Hippocampal formation (tissue), 2 donors: Measurements from ENCODE around the gene PDZD4.

Experiments used
- DNase-seq, 2 donors: peaks; one replicate each; lab custom pipeline; 2025; lab: John Stamatoyannopoulos, UW

The PDZD4 gene

DNA sequence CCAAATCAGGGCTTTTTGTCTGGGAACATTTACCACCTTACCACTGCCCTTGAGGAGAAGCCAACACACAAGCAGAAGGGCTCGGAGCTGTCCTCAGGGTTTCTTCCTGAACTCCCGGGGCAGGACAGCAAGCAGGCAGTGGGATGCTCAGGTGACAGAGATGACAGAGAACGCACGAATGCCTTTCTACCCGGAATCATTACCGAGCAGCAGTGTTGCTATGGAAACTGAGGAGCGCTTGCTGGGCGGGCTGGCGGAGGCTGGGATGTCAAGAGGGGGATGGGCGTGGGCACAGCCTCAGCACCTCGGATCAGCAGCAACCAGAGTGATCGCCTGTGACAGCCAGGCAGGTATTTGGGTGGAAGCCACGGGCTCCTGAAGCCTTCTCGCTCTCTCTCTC lies 18.1 kb downstream of the PDZD4 start:
- DNase-seq, result no peak

DNA sequence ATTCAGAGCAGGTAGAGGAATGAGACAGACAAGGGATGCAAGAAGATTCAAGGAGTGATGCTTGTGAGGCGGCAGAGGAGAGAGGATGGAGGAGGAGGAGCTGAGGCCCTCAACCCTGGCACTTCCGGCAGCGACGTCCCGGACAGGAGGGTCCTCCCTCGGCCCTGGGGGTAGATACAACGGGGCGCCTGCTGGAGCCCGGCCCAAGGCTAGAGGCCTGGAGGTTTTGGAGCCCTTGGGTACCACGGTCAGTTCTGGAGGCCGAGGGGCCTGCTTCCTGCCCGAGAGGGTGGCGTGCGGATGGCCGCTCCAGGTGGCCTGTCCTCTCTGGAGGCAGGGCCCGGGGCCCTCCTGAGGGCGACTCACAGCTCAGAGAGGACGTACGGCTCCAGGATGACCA lies 22.4 kb downstream of the PDZD4 start:
- no peak for DNase-seq

DNA sequence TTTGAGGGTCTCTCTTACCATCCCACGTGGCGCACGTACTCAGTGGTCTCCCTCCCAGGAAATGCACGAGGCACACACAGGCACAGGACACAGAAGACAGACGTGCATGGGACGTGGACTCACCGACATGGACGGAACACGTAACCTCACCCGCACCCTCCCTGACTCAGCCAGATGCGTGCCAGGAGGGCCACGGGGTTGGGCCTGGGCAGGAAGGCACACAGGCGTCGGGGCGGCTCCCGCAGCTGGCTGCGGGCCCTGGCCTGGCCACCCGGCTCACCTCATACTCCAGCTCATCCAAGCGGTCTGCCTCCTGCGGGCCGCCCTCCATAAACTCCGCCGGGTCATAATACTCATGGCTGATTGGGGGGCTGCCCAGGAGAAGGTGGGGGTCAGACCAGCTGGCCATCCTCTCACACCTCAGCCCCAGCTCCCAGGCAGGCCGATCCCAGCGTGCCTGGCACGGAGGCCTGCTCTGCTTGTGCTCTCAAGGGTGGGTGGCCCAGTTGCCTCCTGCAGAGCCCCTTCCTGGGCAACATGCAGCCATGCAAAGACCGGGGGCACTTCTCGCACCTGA lies 23.3 kb downstream of the PDZD4 start:
- no peak for DNase-seq

- DNase-seq, result no peak
Measured at GRCh38 chrX:153805436-153805835, 24.9 kb downstream of the PDZD4 start.

DNA sequence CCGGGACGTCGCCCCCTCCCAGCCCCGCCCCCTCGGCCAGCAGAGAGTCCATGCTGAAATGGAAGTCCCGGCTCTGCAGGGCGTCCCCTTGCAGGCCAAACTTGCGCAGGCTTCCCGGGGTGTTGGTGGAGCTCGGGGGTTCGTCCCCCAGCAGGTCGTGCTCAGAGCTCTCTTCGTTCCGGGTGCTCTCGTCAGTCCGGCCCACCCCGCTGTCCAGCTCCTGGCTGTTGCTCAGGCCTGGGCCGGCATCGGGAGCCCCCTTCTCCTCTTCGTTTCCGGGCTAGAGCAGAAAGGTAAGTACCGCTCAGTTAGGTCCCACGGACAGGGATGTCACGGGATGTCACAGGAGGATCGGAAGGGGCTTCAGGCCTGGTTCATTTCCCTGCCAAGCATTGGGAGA lies 25.7 kb downstream of the PDZD4 start:
- DNase-seq, result no peak

- no peak for DNase-seq
Measured at GRCh38 chrX:153804100-153804595, 26.2 kb downstream of the PDZD4 start.

DNA sequence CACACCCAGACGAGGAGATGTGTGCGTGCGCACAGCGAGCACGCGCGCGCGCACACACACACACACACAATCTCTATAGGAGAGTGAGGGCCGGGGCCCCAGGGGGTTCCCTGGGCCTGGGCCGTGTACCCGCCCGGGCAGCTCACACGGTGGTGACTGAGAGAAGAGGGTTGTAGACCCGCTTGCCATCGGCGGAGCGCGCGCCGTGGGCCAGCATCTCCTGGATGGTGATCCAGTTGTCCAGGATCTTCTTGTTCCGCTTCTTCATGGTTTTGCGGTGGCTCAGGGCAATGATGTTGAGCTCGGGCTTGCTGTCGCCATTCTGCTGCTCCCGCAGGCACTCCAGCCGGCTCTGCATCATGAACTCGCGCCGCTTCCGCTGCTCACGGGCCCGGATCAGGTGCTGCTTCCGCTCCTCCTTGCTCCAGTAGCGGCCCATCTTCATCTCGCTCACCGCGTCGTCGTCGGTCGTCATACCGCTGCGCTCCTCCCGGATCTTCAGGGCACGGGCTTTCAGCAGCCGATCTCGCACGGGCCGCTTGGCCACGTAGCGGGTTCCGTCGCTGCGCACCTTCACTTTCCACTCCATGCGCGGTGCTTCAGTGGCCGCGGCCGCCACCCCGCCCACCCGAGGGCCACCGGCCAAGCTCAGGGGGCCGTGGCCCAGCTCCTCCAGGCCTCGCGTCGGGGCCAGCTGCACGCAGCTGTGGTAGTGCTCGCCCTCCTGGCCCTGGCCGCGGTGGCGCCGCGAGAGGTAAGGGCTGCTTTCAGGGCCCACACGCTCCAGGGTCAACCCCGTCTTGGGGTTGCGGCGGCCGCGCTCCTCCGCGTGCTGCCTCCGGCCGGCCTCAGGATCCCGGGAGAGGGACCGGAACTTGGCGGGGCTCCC lies 26.9 kb downstream of the PDZD4 start:
- no peak for DNase-seq

GRCh38 chrX:153802513-153803045 lies 27.8 kb downstream of the PDZD4 start:
- no peak for DNase-seq

DNA sequence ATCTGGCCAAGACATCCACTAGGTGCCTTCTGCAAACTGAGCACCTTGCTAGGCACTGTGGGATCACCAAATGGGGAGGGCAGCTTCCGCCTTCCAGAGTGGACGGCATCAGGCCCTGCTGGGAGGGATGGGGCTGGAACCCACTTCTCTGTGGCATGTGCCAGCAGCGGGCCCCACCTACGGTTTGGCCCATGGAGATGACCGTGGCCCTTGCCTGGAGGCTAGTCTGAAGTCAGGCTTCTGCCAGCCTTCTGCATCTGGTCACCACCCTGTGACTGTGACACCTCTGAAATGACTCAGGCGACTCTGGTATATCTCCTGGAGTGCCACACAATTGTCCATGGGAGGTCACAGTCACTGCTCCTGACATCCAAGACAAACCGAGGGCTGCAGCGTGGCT lies 28.7 kb downstream of the PDZD4 start:
- DNase-seq, result no peak

DNA sequence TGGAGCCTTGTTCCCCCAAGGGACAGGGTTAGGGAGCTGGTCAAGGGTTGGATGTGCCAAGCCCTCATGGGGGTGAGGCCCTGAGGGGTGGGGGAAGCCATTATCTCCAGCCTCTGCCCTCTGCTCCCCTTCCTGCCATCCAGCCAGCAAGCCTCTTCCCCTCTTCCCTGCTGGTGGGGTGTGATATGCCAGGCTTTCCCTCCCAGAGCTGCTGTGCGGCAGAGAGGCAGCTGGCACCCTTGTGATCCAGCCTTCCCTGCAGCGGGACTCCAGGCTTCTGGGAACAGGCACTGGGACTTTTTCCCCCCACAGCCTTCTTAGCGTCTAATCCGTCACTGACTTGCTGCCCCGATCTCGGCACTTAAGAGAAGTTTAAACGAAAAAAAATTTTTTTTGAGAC lies 29.6 kb downstream of the PDZD4 start:
- no peak for DNase-seq

- DNase-seq, result no peak
Measured at GRCh38 chrX:153800177-153800722, 30.1 kb downstream of the PDZD4 start.

DNA sequence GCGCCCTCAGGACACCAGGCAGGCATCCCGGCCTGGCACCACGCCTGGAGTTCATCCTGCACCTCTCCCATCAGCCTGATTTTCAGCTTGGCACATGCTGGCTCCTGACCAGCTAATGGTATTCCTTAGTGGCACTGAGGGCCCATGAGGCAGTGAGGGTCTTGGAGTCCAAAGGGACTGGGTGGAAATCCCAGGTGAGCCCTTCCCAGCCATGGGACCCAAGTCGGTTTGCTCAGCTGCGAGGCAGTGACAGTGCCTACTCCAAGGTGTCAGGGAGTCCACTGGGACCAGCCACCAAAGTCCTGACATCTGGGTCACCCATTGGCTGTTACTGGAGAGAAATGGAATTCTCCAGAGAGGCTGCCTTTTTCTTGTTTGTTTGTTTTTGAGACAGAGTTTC lies 31.0 kb downstream of the PDZD4 start:
- no peak for DNase-seq

DNA sequence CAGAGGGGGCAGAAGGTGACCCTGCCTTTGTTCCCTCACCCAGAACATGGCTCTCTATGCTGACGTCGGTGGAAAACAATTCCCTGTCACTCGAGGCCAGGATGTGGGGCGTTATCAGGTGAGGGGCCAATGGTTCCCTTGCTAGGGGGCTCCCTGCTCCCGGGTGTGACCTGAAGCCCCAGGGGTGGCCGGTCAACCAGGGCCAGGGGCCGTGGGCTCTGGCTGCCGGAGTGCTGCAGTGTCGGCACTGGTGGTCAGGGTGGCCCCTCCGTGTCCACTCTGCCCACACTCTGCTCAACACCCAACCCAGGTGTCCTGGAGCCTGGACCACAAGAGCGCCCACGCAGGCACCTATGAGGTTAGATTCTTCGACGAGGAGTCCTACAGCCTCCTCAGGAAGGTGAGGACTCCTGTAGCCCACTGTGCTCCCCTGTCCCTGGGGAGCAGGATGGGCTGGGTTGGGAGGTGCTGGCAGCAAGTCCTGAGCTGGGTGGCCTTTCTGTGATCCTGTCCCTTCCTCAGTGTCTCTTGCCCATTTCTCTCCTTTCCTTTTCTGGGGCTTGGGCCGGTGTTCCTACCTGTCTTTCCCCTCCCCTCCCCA lies 32.8 kb downstream of the PDZD4 start:
- DNase-seq, result no peak

- DNase-seq, result no peak
Measured at GRCh38 chrX:153794897-153795816, 35.2 kb downstream of the PDZD4 start.

- DNase-seq, result peak; percentile 84 to 92
Measured at GRCh38 chrX:153794018-153794896, 36.1 kb downstream of the PDZD4 start, which contains the start of the genes IDH3G and SSR4. Gene IDH3G, minus strand, starts transcription at chrX:153794375. Its CDS starts 49 bp downstream, at chrX:153794326. Gene SSR4, plus strand, starts transcription at chrX:153794668. Its CDS starts 20 bp downstream, at chrX:153794688.

DNA sequence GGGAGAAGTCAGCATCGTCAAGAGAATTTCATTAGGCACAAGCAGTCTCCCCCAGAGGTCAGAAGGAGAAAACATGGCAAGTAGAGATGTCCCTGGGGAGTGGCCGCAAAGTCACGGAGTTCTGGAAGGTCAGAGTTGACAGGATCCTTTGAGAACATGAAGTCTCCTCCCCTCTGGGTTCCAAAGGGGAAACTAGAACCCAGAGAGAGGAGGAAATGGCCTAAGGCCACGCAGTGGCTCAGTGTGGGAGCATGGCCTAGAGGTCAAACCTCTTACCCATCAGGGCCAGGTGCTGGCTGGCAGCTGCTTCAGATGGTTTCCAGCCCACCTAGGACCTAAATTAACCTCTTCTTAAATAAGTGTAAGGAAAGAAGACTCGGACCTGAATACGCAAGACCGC lies 37.1 kb downstream of the PDZD4 start:
- DNase-seq, result no peak

- no peak for DNase-seq
Measured at GRCh38 chrX:153792368-153792767, 38.0 kb downstream of the PDZD4 start.

DNA sequence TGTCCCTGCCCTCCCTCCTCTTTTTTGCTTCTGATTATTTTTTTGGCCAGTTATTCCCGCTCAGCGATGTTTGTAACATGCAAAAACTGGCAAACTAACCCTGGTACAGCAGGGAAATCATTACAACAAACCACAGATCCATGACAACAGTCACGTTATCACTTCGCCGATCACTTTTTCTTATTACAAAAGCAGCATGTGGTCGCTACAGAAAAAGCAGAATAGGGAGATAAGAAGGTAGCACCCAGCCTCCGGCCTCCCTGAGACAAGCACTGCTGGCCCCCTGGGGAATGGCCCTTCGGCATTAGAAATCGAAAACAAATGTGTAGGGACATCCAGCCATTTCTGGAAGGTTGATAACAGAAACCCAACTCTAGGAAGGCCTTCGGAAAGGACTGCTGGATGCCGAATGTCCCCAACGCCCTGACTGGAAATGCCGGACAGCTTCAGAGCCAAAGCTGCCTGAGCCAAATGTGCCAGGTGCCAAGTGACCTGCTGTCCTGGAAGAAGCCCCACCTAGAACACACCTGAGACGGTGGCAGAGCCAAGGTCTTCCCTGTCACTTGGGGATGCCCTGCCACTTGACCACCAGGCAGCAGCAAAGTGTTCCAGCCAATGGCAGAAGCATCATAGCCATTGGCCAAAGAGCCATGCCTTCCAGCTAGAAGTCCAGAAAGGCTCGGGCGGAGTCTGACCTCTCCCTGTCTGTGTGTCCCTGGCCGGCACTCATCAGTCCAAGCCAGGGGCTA lies 39.1 kb downstream of the PDZD4 start:
- no peak for DNase-seq

- DNase-seq, result no peak
Measured at GRCh38 chrX:153789654-153790053, 40.7 kb downstream of the PDZD4 start.
